Kidney capillary endothelial cell (primary cell): ENCODE measurements around the gene ARPC4.
A peak's percentile ranks its signal among the peaks of the same experiment; 100 is the strongest.

ENCODE experiments used
- DNase-seq: peaks from one replicate; pipeline ENCODE4 v3.0.0-alpha.2; 2018; ENCODE audit warnings: low spot score

ARPC4 gene

GRCh38 chr3:9792405-9793160 lies at the start of gene ARPC4, which contains the start of gene TADA3:
Gene ARPC4, plus strand, starts transcription at chr3:9793082. Its CDS starts 40 bp downstream, at chr3:9793122.
Gene TADA3, minus strand, starts transcription at chr3:9792473. Its CDS starts 1,007 bp downstream, at chr3:9791466.
- DNase-seq: peak; percentile 91

GRCh38 chr3:9743548-9743947 lies 49.3 kb upstream of the ARPC4 start:
- DNase-seq: no peak

- DNase-seq: no peak
These were observed 48.7 kb upstream of the ARPC4 start for GRCh38 chr3:9744162-9744561.

GRCh38 chr3:9745521-9745920 lies 47.4 kb upstream of the ARPC4 start:
- DNase-seq: no peak

GRCh38 chr3:9746330-9746729 lies 46.6 kb upstream of the ARPC4 start:
- no peak for DNase-seq

GRCh38 chr3:9747267-9747666 lies 45.6 kb upstream of the ARPC4 start:
- DNase-seq: peak; percentile 77

GRCh38 chr3:9748031-9748430 lies 44.9 kb upstream of the ARPC4 start:
- no peak for DNase-seq

- DNase-seq: no peak
These were observed 43.6 kb upstream of the ARPC4 start for GRCh38 chr3:9749296-9749644.

GRCh38 chr3:9749645-9750555 lies 43.0 kb upstream of the ARPC4 start, which contains the start of gene OGG1:
Gene OGG1, plus strand, starts transcription at chr3:9749952. Its CDS starts 335 bp downstream, at chr3:9750287.
- DNase-seq: peak; percentile 98

GRCh38 chr3:9750556-9751411 lies 42.1 kb upstream of the ARPC4 start:
- DNase-seq: no peak

GRCh38 chr3:9754678-9755077 lies 38.2 kb upstream of the ARPC4 start:
- DNase-seq: no peak

- no peak for DNase-seq
These were observed 35.5 kb upstream of the ARPC4 start for GRCh38 chr3:9757427-9757826.

- no peak for DNase-seq
These were observed 31.9 kb upstream of the ARPC4 start for GRCh38 chr3:9760779-9761505.

- DNase-seq: no peak
These were observed 31.0 kb upstream of the ARPC4 start for GRCh38 chr3:9761919-9762318.

GRCh38 chr3:9762871-9763270 lies 30.0 kb upstream of the ARPC4 start:
- no peak for DNase-seq

- no peak for DNase-seq
These were observed 27.0 kb upstream of the ARPC4 start for GRCh38 chr3:9765865-9766264.

GRCh38 chr3:9767418-9767817 lies 25.5 kb upstream of the ARPC4 start:
- DNase-seq: no peak

GRCh38 chr3:9768141-9768775 lies 24.6 kb upstream of the ARPC4 start:
- no peak for DNase-seq

GRCh38 chr3:9769012-9769411 lies 23.9 kb upstream of the ARPC4 start:
- DNase-seq: no peak

GRCh38 chr3:9769426-9770275 lies 23.2 kb upstream of the ARPC4 start, which contains the start of gene CAMK1:
Gene CAMK1, minus strand, starts transcription at chr3:9769947. Its CDS starts 2,198 bp downstream, at chr3:9767749.
- peak; percentile 56 for DNase-seq
